Adrenal gland (tissue), 5 donors: ENCODE measurements around the gene FGG.

Experiments used
- CTCF ChIP-seq, 6 experiments: fragments of 450-650 bp in 4 of 6; fragments of 200-600 bp in 2 of 6; sonication (generic) in 1 of 6; IDR thresholded peaks; 1 replicate in 5 of 6; 2 replicates in 1 of 6; pipeline versions ENCODE4 v1.5.1 to v1.8.0; 2016 to 2021; ENCODE audit warnings: antibody characterized with exemption in 6 of 6, mild to moderate bottlenecking in 2 of 6, moderate library complexity in 1 of 6
- POLR2A ChIP-seq, 2 donors: fragments of 450-650 bp; IDR thresholded peaks; one replicate each; pipeline ENCODE4 v1.6.1; 2017; ENCODE audit warnings: antibody characterized with exemption in 2 of 2, mild to moderate bottlenecking in 2 of 2, moderate library complexity in 1 of 2
- donor health status: DM: no; HTN: no; CAD: no.

DNA sequence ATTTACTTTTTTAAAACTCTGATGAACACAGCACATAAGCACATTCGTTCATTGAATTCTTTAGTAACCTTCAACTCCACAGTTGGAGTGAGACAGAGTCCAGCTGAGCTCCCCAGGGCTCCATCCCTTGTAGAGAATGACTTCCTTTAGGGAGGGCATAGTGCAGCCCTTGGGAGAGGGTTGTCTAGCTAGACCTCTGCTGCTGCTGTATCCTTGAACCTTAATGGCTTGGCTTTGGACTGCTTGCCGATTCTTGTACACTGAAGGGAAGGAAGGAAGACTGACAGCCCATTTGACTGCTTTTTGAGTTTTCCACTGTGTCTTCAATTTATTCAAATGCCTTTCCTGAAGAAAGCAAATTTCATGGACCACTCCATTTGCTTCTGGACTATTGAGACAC, 19.4 kb upstream of the FGG start:
- TF ChIP-seq CTCF (IDR thresholded peaks at IDR 0.05) (no peak), POLR2A (IDR thresholded peaks at IDR 0.05) (no peak)
